C4-2B (cell line): Measurements from ENCODE around the gene IL1RL2.

Experiments
- H3K27ac ChIP-seq: fragments of 450-650 bp; 2 replicates; pipeline ENCODE4 v1.5.1; 2017
- ZFX ChIP-seq: fragments of 450-650 bp; IDR thresholded peaks from 2 replicates; pipeline ENCODE4 v1.6.1; 2017
- TF ChIP-seq, protein P1 (sequence below): fragments of 450-650 bp; conservative IDR thresholded peaks from 2 replicates; pipeline ENCODE4 v1.5.1; 2017; ENCODE audit warnings: mild to moderate bottlenecking

IL1RL2 gene

DNA sequence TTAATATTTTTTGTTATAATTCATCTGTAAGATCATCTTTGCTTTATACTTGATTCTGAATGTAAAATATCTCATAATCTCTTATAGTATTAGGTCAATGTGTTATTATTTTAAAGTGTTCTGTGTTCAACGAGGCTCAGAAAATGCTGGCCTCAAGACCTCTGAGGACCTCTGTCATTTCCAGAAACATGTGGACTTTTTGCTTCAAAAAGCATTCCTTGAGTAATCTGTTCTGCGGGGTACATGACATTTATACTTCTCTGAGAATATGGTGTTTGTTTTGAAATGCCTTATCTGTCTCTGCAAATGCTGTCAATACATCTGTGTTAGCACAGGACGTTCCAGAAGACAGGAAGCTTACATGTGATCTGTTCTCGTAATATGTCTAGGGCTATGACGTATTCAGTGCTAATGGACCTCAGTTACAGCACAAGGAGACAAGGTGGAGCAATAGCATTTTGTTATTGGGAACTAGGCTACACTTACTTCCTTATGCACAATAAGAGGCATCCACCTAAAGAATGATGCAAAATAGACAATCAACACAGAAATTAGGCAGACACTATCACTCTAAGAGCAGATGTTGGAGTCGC, 86.9 kb downstream of the IL1RL2 start:
- H3K27ac ChIP-seq, result no peak overlapping the region
- no peak for TF ChIP-seq ZFX
- TF ChIP-seq, protein P1, sequence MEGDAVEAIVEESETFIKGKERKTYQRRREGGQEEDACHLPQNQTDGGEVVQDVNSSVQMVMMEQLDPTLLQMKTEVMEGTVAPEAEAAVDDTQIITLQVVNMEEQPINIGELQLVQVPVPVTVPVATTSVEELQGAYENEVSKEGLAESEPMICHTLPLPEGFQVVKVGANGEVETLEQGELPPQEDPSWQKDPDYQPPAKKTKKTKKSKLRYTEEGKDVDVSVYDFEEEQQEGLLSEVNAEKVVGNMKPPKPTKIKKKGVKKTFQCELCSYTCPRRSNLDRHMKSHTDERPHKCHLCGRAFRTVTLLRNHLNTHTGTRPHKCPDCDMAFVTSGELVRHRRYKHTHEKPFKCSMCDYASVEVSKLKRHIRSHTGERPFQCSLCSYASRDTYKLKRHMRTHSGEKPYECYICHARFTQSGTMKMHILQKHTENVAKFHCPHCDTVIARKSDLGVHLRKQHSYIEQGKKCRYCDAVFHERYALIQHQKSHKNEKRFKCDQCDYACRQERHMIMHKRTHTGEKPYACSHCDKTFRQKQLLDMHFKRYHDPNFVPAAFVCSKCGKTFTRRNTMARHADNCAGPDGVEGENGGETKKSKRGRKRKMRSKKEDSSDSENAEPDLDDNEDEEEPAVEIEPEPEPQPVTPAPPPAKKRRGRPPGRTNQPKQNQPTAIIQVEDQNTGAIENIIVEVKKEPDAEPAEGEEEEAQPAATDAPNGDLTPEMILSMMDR, result no peak

DNA sequence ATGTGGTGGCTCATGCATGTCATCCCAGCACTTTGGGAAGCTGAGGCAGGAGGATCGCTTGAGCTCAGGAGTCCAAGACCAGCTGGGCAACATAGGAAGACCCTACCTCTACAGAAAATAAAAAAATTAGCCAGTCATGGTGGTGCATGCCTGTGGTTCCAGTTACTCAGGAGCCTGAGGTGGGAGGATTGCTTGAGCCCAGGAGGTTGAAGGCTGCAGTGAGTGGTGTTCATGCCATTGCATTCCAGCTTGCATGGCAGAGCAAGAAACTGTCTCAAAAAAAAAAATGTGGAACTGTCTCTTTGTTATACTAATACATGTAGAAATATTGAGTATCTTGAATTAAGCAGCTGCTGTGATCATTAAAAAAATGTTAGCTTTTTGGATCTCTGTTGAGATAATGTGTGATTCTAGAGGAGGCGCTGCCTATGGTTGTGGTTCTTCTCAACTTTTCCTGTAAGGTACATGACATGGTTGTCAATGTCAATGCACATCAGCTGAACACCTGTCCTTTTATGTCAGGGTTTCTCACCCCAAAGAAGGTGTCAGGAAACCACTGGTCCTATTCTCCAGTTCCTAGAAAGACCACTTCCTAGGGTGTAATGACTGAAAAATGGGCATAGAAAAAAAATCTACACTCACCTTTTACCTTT, 89.9 kb downstream of the IL1RL2 start:
- H3K27ac ChIP-seq, result no peak overlapping the region
- no peak for TF ChIP-seq ZFX
- TF ChIP-seq, protein P1, result no peak

DNA sequence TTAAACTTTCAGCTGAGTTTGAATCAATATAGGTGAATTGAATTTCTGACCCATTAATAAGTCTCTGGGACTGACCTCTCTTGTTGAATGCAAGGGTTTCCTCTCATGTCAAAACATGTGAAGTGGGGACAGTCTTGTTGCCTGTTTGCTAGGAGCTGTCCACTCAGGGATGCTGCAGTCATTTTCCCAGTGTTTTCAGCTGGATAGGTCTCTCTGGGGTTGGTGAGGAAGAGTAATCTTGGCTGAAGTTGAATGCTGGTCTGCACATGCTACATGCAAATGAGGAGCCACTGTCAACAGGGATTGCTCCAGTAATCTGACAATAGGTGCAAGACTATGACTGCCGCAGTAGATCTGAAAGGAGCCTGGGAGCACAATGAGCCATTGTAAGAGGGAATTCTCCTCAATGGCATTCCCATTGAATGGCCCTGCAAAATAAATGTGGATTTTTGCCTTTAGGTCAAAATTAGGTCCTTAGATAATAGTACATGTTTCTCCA, 90.4 kb downstream of the IL1RL2 start:
- H3K27ac ChIP-seq, result no peak overlapping the region
- TF ChIP-seq, protein P1, result no peak
- no peak for TF ChIP-seq ZFX

DNA sequence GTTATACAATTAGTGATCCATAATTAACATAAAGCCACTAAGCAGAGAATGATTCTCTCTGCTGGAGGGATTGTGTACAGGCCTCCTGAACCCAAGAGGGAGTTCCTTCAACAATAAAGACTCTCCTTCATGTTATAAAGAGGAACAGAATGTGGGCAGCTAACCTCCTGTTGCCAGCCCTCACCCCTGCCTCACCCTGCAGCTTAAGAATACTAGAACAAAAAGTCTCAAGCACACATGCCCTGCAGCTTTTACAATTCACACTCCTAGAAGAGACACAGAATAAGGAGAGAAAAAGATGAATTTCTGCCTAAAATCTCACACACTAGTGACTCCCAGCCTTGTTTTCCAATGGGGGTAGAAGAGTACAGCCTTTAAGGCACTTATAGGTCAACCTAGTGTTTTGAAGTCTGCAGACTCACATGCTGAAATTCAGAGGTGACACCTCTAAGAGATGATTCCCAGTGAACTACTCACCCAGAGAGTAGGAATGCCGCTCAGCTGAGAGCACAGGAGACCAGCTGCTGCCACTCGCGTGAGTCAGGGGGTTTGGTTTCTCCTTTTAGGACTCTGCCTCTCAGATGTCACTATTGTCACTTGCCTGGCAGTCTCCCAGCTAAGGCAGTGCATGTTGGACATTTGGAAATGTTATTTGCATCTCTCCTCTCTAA, 92.0 kb downstream of the IL1RL2 start:
- H3K27ac ChIP-seq, result no peak overlapping the region

DNA sequence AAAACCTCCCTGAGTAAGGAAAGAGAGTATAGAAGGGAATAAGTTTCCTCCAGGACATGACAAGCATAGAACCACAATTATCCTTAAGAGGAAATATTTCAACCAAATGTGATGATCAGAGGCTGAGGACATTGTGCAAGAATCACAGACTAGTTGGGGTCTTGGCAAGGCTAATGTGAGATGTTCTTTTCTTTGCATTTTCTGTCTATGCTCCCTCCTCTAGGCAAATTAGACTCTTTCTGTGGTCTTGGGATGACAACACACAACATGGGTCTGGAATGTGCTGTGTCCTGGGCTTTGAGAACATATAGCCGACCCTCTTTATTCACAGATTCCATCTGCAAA, 92.5 kb downstream of the IL1RL2 start:
- H3K27ac ChIP-seq, result no peak overlapping the region
- no peak for TF ChIP-seq ZFX
- TF ChIP-seq, protein P1, result no peak

More for the DNA sequence above, 92.0 kb downstream of the IL1RL2 start:
- no peak for TF ChIP-seq ZFX
- TF ChIP-seq, protein P1, result no peak

DNA sequence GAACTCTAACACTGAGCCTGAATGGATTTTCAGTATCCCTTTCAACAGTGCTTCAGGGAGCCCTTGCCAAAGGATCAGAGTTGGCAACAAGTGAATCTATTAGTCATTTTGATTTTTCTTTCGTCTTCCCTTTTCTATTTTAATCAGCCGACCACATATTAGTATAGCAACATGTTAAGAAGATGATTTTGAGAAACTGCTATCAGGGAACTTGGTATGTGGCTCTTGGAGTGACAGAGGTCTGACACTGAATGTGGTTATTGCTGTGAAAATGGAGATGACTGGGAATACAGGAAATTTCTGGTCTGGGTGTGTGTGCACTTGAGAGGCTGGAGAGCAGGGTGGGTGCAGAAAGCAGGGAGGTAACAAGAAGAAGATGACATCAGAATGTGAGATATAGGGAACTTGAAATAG, 95.9 kb downstream of the IL1RL2 start:
- no peak overlapping the region for H3K27ac ChIP-seq
- no peak for TF ChIP-seq ZFX
- TF ChIP-seq, protein P1, result no peak

DNA sequence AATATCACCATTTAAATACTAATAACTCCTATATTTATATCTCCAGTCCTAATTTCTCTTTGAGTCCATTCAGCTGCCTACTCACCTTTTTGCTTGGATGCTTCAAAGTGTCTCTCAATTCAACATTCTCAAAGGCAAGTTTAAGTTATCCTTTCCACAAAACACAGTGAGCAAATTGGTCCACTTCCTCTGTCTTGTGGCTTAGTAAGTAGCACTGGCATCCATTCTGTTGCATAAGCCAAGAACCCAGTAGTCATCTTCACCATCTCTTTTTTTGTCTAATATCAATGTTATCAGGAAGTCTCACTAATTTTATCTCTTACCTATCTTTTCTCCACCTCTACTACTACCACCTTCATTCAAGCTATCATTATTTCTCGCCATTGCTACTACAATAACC, 97.2 kb downstream of the IL1RL2 start:
- TF ChIP-seq, protein P1, result no peak
- no peak for TF ChIP-seq ZFX
- no peak overlapping the region for H3K27ac ChIP-seq
